D341Med (cell line): ENCODE data around the gene PRPF31.

Experiments
- DNase-seq: peaks from one replicate; pipeline ENCODE4 v3.0.0; 2012; ENCODE audit warnings: low spot score

PRPF31 gene

GRCh38 chr19:54107876-54108490 is 7.6 kb upstream of the PRPF31 start:
- no peak for DNase-seq

DNA sequence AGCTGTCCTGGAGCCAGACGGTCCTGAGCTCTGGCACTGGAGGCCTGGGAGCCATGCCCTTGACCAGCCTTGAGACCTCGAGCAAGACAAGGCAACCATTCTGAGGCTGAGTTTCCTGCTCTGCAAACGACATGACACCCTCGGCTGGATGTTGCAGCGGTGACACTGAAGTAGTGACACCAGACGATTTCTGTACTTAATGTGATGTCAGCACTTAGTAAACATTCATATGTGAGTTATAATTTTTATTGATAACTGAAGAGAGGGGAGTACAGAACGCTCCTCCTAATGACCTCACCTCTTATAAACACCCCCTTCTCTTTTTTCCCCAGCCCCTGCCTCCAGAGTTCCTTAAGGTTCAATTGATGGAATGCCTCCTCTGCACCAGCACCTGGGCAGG is 7.1 kb upstream of the PRPF31 start:
- no peak for DNase-seq

DNA sequence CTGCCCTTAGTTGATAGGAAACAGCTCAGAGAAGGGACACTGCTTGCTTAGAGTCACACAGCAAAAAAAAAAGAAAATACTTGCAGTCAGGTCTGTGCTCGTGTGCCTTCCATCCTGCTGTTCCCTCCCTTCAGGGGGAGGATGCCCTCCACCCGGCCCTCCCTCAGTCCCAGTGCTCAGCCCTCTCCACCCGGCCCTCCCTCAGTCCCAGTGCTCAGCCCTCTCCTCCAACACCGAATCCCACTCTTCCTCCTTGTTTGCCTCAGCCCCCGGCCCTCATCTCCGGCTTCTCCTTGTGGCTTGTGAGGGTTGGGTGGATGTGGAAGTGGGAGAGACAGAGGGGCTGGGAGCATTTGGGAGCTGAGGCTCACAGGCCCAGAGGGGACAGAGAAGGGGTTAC is 5.9 kb upstream of the PRPF31 start:
- DNase-seq: no peak

- peak; percentile 58 for DNase-seq
Measured at GRCh38 chr19:54114340-54115108, 1.0 kb upstream of the PRPF31 start.

DNA sequence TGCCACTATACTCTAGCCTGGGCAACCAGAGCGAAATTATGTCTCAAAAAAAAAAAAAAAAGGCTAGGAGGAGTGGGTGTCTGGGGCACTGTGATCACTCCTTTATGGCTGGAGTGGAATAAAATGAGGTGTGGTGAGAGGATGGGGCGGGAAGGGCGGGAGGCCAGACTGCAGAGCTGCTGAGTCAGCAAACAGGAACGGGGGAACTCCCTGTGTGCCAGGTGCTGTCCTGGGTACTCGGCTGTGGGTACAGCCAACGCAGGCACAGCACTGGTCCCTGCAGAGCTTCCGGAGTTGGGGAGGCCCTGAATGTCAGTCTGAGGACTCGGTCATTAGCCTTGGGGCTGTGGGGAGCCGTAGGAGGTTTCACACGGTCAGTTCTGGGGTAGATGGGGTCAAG is 5.7 kb downstream of the PRPF31 start:
- no peak for DNase-seq

DNA sequence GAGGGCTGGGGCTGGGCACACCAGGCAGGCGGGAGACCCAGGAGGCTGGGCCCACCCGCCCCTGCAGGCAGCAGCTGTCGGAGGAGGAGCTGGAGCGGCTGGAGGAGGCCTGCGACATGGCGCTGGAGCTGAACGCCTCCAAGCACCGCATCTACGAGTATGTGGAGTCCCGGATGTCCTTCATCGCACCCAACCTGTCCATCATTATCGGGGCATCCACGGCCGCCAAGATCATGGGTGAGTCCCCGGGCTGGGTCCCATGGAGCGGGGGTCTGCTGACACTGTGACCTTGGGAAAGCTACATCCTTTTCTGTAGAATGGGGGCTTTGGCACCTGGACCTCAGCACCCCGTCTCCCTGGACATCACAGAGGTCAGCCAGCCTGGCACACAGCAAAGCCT is 8.1 kb downstream of the PRPF31 start:
- no peak for DNase-seq

DNA sequence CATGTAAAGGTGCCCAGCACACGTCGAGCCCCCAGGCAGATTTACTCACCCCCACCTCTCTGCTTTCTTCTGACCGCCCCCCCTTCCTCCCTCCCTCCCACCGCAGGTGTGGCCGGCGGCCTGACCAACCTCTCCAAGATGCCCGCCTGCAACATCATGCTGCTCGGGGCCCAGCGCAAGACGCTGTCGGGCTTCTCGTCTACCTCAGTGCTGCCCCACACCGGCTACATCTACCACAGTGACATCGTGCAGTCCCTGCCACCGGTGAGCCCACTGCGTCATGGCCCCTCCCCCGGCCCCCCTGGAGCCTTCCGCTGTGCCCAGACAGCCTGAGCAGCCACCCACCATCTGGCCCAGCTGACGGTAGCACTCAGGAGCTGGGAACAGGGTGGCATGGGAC is 8.8 kb downstream of the PRPF31 start:
- DNase-seq: no peak

DNA sequence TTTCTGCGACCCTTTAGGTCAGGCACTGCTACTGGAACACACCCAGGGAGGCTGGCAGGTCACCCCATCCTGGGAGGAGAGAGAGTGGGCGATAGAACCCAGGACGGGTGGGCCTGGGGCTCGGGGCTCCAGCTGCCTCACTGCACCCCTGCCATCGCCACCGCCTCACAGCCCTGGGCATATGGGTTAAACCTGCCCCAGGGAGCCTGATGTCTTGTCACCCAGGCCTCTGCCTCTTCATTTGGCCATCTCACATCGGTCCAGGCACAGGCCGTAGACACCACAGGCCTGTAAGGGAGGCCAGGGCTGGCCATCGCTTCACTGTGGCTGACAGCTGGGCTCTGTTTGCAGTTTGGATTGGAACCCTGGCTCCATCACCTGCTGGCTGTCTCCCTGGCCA is 10.2 kb downstream of the PRPF31 start:
- no peak for DNase-seq

DNA sequence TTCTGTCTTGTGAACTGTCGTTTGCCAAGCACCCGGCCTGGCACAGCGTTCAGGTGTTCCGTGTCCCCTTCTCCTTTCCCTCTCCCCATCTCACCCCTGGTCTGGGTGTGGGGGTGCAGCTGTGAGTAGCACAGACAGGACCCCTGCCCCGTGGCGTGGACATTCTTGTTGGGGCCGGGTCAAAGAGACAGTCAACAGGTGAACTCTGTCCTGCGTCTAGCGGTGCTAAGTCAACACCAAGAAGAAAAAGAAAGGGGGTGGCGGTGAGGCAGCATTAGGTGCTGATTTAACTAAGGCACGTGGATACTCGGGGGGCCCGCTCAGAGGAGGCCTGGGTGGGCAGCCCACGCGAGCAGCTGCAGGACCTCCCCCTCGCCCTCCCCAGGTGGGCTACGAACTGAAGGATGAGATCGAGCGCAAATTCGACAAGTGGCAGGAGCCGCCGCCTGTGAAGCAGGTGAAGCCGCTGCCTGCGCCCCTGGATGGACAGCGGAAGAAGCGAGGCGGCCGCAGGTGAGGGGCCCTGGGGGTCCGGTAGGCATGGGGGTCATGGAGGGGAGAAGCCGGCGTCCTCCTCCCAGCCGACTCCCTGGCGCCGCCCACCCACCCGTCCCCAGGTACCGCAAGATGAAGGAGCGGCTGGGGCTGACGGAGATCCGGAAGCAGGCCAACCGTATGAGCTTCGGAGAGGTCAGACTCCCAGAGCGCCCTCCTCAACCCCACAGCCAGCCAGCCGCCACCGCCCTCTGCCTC is 12.3 kb downstream of the PRPF31 start:
- no peak for DNase-seq

- no peak for DNase-seq
Measured at GRCh38 chr19:54128441-54128725, 12.8 kb downstream of the PRPF31 start.

DNA sequence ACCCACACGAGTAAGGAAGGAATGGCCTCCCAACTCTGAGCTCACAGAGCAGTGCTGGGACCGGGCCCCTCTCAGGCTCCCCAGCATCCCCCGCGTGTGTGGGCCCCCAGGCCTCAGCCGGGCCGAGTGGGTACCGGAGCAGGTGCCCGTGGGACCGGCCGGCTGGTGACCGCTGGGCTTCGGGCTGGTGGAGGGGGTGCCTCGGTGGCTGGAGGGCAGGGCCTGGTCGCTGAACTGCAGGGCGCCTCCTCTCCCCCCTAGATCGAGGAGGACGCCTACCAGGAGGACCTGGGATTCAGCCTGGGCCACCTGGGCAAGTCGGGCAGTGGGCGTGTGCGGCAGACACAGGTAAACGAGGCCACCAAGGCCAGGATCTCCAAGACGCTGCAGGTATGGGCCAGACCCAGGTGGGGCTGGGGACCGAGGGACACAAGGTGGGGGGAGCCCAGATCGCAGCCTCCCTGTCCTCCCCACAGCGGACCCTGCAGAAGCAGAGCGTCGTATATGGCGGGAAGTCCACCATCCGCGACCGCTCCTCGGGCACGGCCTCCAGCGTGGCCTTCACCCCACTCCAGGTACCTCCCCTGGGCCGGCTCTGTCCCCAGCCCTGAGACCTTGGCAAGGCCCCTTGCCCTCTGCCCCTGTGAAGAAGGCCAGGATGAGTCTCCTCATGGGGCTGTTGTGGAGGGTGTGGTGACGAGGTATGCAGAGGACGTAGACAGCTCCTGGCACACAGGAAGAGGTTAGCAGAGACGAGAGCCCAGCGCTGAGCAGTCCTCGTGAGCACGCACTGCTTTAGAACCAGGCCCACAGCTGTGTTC is 13.5 kb downstream of the PRPF31 start:
- DNase-seq: no peak

- DNase-seq: no peak
Measured at GRCh38 chr19:54129617-54129996, 14.1 kb downstream of the PRPF31 start.

DNA sequence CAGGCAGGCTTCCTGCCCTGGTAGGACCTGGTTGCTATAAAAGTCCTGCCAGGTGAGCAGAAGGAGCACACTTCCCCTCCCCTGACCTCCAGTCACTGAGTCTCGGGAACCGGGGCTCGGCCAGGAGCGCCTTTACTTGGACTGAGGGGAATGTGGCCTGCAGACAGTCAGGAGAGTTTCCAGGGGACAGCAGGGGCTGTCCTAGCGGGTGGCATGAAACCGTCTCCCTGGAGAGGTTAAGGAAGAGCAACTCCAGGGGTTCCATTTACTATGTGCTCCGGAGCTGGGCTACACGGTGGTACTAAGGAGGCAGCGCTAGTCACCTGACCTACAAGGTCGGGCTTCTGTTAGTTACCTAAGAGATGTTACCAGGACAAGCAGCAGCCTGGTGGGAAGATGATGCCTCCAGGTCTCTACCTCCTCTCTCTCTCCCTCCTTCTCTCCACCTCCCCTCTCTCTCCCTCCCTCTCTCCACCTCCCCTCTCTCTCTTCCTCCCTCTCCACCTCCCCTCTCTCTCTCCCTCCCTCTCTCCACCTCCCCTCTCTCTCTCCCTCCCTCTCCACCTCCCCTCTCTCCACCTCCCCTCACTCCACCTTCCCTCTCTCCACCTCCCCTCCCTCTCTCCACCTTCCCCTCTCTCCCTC is 17.9 kb downstream of the PRPF31 start:
- DNase-seq: no peak

DNA sequence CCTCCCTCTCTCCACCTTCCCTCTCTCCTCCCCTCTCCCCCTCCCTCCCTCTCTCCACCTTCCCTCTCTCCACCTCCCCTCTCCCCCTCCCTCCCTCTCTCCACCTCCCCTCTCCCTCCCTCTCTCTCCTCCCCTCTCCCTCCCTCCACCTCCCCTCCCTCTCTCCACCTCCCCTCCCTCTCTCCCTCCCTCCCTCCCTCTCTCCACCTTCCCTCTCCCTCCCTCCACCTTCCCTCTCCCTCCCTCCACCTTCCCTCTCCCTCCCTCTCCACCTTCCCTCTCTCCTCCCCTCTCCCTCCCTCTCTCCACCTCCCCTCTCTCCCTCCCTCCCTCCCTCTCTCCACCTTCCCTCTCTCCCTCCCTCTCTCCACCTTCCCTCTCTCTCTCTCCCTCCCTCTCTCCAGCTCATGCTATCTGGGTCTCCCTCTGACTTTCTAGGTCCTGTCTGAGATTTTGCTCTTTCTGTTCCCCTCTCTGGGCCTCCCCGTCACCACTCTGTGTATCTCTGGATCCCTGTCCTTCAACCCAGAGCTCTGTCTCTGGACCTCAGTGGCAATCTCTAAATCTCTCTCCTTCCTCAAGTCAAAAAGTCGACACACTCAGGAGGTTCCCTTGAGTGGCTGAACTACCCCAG is 18.5 kb downstream of the PRPF31 start:
- no peak for DNase-seq

DNA sequence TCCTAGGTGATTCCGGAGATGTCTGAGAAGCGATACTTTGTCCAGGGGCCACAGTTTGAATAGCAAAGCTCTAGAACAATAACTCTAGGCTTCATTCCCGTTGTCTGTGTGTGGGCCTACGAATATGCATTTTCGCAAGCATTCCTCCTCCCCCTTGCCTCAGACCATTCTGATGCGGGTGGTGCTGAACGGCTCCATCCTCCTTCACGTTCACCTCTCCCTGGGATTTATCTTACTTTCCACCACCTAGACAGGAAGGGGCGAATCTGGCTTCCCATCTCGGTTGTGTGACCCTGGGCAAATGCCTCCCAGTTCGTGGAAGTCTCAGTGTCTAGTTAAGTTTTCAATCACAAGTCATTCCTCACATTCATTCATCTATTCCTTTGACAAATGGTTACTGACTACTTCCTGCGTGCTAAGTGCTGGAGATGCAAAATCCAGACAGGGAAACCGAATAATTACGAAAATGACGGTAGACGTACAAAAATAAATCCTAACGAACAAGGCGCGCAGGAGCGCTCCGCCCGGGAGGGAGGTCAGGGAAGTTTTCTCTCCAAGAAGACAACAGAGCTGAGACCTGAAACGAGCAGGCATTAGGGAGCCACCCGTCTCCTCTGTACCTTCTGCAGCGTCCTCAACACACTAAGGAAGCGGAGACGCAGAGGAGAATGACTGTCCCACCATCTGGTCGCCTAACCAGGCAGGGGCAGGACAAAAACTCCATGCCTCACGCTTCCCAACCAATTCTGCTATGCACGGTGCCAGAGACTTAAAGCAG is 20.7 kb downstream of the PRPF31 start:
- DNase-seq: no peak

- DNase-seq: peak; percentile 94
Measured at GRCh38 chr19:54136864-54137698, 21.5 kb downstream of the PRPF31 start.

DNA sequence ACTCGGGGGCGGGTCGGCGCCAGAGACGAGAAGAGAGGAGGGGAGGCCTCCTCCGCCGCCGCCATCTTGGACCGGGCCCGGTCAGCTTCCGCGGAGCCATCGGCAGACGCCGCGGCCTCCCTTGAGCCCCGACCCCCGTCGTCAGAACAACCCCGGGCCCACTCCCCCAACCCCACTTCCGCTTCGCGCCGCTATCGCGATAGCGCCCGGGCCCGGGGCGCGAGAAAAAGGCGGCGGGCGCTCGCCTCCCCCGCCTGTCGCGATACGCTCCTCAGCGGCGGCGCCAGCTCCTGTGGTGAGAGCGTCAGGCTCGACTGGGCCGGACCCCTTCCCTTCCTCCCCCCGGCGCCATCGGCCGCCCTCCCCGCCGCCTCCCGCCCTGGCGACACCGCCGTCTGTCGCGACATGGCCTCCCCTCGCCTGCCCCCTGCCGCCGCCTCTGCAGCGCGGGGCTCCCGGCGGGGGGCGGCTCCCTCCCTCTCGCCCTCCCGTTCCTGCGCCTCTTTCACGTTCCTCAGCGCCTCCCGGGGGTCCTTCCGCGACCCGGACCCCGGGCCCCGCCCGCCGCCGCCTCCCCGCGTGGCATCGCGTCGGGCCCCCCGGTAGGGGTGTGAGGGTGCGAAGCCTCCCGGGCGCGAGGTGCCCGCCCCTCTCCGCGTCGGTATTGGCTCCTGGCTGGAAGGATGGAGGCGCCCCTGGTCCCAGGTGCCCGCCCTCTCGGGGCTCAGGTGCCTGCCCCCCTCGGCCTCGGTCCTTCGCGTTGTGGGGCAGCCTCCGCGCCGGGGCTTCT is 22.3 kb downstream of the PRPF31 start, which contains the start of gene CNOT3:
Gene CNOT3 (plus strand): TSS at position 64 of the 790 bp plus-strand sequence. CDS start 5,217 bp downstream, outside the sequence.
- DNase-seq: peak; percentile 56

DNA sequence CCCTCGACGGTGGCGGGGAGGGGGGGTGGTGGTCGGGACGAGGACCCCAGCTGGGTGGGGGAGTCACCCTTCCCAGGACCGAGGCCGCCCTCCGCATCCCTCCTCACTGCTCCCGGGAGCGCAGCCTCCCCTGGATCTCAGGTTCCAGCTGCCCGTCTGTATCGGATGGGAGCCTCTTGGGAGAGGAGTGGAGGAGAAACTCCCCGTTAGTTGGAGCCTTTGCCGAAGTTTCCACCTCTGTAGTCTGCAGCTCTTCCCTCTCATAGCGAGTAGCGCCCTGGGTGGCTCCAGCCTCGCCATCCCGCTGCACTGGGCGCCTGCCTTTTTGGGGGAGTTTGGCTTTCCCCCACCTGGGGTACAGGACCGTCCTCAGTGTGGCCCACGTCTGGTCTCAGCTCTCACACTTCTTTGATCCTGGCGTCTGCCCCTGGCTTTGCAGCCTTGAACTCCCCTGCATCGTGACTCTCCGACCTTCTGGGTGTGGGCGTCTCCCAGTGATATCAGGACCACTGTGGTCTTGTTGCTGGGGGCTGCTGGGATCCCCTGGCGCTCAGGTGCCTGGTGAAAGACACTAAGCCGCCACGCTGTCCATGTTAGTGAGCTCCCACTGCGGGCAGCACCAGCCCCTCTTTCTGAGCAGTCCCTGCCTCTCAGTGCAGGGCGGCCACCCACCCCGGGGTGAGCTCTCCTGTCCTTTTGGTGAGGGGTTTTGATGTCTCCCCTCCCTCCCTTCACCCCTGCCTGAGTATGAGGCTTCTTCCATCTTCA is 23.1 kb downstream of the PRPF31 start:
- DNase-seq: no peak
